Measurements from ENCODE around the gene KCNJ16.

The KCNJ16 gene

DNA sequence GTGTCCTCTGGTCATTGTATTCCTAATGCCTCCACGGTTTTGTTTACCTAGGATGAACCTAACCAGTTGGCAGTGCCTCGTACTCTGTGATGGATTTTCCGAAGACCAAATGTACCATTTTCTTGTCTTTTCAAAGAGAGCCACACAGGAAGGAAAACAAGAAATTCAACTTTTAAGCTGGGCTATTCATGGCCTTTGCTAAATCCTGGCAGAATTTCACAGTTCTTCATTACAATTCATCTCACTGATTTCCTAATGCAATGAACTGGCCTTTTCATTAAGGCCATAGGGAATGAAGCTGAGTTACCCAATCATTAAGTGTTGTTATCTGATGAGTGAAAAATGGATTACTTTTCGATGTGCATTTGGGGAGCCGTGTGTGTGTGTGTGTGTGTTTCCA lies 7.9 kb upstream of the KCNJ16 start:
- no peak overlapping the region for H3K27ac ChIP-seq
- DNase-seq (ENCODE audit: low read depth, low spot score) = no peak

DNA sequence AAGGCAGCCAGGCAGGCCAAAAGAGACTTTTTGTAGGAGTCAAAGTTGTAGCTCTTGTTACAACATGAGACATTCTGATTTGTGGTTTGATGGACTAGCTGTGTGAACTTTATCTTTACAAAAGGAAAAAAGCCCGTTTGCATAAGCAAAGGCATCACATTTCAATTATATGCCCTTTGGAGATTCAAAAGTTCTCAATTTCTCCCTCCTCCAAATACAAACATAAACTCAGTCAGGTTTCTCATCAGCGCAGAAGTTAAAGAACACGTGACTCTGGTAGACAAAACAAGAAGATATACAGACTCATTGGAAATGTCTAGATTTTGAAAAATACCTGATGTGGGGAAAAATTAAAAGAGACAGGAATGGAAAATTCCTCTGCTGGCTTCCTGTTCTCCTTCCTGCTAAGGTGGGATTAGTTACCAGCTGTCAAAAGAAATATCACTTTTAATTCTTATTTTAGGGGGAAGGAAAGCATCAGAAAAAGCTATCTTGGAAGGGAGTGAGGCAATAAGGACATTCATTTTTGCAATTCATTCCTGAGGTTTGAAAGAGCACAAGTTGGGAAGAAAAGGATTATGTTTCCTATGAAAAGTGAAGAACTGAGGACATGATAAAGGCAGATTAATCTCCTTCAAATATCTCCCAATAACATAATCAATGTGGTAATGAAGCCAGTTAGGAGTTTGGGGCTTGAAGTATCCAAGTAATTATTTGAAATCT lies 4.6 kb upstream of the KCNJ16 start:
- no peak overlapping the region for H3K27ac ChIP-seq
- no peak for DNase-seq (ENCODE audit: low read depth, low spot score)

GRCh38 chr17:70071127-70071526 lies 3.9 kb upstream of the KCNJ16 start:
- no peak overlapping the region for H3K27ac ChIP-seq
- no peak for DNase-seq (ENCODE audit: low read depth, low spot score)

GRCh38 chr17:70071620-70072019 lies 3.4 kb upstream of the KCNJ16 start:
- no peak for DNase-seq (ENCODE audit: low read depth, low spot score)
- no peak overlapping the region for H3K27ac ChIP-seq

DNA sequence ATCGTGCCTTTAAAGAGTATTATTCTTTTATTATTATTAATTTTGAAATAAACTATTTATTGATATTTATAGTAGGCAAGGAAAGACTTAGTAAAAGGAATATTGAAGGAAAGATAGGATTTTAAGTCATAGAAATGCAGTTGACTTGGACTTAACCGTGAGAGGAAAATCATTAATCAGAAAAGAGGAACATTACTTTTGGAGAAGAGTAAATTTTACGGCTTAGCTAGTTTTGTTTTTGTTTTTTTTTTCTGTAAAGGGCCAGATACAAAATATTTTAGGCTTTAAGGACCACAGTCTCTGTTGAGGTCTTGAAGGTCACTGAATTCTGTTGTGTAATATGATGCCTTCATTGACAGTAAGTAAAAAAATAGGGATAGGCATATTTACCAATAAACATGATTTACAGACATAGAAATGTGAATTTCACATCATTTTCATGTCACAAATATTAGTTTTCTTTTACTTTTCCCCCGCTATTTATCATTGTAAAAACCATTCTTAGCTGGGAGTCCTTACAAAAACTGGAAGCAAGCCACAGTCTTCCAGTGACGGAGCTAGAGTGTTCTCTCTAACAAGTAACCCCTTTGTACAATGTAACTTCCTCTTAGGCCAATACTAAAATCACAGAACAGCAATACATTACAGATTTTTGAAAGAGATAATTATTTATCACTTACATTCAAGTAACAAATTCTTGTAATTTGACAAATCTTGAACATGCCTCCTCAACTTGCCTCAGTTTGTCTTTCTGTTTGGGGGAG lies 2.3 kb upstream of the KCNJ16 start:
- H3K27ac ChIP-seq = no peak overlapping the region
- no peak for DNase-seq (ENCODE audit: low read depth, low spot score)

DNA sequence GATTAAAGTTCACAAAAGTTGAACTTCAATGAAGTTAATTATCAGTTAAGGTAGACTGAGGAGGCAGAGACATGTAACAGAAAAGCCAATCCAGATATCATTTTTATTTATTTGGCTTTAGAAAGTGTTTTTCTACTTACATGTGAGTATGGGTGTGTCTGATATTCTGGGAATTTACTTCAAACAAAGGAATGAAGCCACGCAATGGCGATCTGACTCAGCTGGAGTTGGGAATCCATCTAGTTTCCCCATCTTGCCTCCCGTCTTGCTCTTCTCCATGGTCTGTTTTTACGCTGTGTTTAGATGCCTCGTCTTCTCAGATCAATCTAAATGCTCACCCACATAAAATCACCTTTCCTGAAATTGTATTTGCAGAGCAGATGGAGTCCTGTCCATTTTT lies 1.7 kb upstream of the KCNJ16 start:
- DNase-seq (ENCODE audit: low read depth, low spot score) = no peak
- no peak overlapping the region for H3K27ac ChIP-seq

GRCh38 chr17:70073799-70074198 lies 1.2 kb upstream of the KCNJ16 start:
- H3K27ac ChIP-seq = no peak overlapping the region
- no peak for DNase-seq (ENCODE audit: low read depth, low spot score)

GRCh38 chr17:70074236-70074830 lies 692 bp upstream of the KCNJ16 start:
- DNase-seq (ENCODE audit: low read depth, low spot score) = no peak
- no peak overlapping the region for H3K27ac ChIP-seq

DNA sequence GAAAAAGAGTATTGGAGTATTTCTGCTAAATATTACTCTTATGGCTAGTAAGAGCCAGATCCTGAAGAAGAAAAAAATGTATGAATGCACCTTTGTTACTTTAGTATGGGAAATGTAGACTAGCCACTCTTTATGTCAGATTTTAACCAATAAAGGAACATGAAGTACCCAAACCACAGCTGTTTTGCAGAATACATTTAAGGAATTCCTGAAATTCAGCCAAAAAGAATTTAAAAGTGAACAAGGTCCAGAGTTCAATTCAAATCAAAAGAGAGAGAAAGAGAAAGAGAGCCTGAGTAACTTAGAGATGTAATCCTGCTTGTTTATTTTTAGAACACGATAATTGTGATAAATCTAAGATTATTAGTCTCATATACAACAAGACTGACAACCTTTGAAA lies 1.2 kb downstream of the KCNJ16 start:
- no peak overlapping the region for H3K27ac ChIP-seq
- DNase-seq (ENCODE audit: low read depth, low spot score) = no peak

DNA sequence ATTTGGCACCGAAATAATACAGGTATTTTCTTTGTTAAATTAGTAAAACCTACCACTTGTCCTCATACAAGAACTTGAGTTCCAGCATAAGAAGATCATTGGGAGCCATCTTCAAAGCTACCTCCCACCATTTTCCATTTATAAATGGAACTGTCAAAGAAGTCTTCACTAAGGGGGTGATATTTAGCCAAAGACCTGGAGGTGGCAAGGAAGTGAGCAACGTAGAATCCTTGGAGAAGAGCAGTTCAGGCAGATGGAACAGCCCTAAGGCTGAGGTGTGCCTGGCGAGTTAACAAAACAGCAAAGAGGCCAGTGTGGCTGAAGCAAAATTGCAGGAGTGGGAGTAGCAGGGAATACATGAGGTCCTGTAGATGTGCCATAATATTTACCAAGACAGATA lies 1.8 kb downstream of the KCNJ16 start:
- no peak for DNase-seq (ENCODE audit: low read depth, low spot score)

DNA sequence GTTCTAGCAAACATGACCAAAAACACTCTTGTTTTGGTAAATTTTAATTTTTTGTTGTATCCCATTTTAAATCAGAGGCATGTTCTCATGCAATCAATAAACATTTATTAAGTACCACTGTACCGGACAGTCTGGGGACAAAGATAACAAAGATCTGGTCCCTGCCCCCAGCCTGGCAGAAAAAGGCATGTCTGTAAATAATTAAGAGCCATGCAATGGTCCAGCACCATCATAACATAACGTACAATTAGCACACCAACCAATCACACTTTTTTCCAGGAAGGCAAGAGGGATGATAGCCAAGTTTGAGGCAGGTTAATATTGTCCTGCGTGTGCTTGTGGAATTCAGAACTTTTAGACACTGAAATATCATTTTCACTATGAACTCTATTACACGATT lies 3.5 kb downstream of the KCNJ16 start:
- H3K27ac ChIP-seq = no peak overlapping the region
- DNase-seq (ENCODE audit: low read depth, low spot score) = no peak

More for the DNA sequence above, 1.8 kb downstream of the KCNJ16 start:
- no peak overlapping the region for H3K27ac ChIP-seq

DNA sequence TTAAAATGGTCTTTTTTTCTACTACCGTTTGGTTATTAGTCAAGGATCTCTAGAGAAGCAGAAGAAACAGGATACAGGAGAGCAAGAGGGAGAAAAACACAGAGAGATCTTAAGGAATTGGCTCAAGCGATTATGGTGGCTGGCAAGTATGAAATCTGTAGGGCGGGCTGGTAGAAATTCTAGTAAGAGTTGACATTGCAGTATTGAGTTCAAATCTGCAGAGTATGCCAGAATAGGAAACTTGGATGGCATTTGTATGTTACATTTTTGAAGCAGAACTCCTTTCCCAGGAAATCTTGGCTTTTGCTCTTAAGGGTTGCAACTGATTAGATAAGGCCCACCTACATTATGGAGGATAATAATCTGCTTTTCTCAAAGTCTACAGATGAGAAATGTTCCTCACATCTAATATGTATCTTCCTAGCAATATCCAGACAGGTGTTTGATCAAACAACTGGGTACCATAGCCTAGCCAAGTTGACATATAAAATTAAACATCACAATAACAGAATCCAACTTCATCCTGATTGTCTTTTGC lies 4.0 kb downstream of the KCNJ16 start:
- DNase-seq (ENCODE audit: low read depth, low spot score) = no peak
- no peak overlapping the region for H3K27ac ChIP-seq

DNA sequence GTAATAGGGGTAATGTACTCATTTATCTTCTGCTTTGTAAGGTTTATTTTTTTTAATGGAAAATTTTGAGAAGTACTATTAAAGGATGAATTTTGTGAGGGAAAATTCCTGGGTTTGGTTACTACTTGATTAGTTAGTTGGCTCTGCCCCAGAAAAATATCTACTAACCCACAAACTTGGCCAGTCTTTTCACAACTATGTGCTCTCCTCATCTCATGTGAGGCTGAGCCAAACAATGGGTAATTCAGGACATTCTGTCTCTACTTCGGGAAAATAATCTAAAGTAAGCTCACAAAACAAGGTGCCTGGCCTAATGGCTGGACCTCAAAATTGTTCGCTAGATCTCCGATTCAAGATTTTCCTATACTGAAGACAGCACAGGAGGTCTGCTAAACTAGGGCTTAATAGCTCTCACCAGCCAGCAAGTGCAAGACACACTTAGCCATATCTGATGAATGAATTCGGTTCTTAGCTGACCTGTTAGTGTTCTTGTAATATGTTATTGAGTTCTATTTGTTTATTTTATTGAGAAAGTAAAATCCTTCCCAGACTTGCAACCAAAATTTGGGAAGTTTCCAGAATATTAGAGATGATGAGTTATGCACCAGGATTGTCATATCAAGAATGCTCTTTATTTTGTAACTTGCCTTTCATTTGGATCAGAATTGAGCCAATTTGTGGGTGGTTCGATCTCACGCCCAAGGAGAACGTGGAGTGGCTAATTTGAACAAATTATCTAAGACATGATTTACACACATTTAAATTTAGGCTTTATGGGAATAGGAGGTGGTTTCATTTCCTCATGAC lies 5.7 kb downstream of the KCNJ16 start:
- DNase-seq (ENCODE audit: low read depth, low spot score) = no peak
- no peak overlapping the region for H3K27ac ChIP-seq

DNA sequence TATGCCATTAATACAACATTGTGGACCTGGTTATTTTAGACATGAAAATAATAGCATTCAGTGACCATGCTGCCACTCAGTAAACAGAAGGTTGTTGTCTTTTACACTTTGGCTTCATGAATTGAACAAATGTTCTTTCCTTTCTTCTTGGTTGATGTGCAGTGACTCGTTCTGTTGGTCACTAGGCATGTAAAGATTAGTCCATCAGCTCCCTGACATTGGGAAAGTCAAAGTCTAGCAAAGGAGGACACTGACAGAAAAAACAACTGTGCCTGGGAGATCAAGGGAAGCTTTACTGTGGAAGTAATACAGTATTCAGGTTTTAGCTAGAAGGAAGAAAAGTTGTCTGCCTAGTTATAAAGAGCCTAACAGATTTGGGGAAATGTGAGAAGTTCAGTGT lies 6.9 kb downstream of the KCNJ16 start:
- no peak overlapping the region for H3K27ac ChIP-seq
- no peak for DNase-seq (ENCODE audit: low read depth, low spot score)

DNA sequence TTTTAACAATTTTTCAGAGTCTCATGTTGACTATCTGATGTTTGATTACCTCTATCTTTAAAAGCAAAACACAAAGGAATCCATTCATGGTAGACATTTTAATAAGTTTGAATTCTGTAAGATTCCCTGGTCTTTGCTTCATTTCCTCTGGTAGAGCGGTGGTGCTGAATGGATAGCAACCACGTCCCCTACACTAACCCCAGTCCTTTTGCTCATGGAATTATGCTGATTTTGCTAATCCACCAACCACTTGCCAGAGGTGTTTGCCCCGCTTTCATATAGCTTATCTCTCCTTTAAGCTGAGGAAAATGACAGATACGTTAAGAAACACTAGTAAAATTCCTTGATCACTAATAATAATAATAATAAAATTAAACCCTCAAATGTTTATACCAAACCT lies 9.5 kb downstream of the KCNJ16 start:
- DNase-seq (ENCODE audit: low read depth, low spot score) = no peak
- H3K27ac ChIP-seq = no peak overlapping the region

GRCh38 chr17:70086516-70086915 lies 11.5 kb downstream of the KCNJ16 start:
- DNase-seq (ENCODE audit: low read depth, low spot score) = no peak

DNA sequence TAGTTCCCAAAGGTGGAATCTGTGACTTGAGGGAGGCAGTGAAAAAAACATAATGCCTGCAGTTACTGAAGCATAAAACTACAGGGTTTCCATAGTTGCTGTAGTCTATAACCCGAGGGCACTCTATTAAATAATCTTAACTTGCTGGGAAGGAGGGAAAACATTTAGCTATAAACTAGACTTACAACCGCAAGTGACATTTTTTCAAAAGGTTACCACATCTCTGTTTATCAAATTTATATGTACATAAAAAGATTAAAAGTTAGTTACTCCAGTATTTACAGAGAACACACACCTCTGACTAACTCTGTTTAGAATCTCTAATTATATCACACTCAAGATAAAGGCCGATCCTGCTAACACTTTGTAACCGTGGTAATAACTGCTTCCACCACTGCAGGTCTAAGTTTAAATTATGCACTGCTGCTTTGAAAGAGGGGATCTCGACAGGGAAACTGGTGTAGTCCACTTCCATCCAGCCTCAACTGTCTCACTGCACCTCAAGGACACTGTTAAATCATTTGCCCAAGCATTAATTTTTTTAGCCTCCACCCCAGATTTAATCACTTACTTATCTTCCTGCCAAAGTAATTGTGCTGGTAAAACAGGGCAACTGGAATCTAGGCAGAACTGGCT lies 14.6 kb downstream of the KCNJ16 start:
- no peak for DNase-seq (ENCODE audit: low read depth, low spot score)
- no peak overlapping the region for H3K27ac ChIP-seq

More at GRCh38 chr17:70086516-70086915, 11.5 kb downstream of the KCNJ16 start:
- no peak overlapping the region for H3K27ac ChIP-seq

GRCh38 chr17:70091005-70091568 lies 16.1 kb downstream of the KCNJ16 start:
- H3K27ac ChIP-seq = no peak overlapping the region
- DNase-seq (ENCODE audit: low read depth, low spot score) = no peak

DNA sequence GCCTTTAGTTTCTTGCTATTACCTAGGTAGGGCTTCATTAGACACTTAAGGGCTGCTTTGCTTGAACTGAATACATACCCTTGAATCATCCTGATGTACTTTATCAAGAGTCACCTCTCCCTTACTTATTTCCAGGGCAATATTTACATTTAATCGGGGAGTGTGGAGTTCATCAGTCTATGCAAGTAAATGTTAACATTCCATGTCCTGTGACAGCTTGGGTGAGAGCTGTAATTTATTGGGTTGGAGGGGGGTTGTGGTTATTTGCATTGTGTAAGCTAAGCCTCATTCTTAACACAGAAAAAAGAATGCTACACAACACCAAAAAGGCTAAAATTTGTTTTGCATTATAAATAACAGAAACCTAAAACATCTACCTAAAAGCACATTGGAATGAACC lies 16.7 kb downstream of the KCNJ16 start:
- no peak overlapping the region for H3K27ac ChIP-seq
- DNase-seq (ENCODE audit: low read depth, low spot score) = no peak

GRCh38 chr17:70093163-70093562 lies 18.1 kb downstream of the KCNJ16 start:
- no peak for DNase-seq (ENCODE audit: low read depth, low spot score)
- no peak overlapping the region for H3K27ac ChIP-seq

All from epithelial cell of prostate (primary cell).